Panc1 (cell line): ENCODE measurements around the gene UST. TPM values are rescaled to one million over a fixed set of nuclear protein-coding genes. Genes with fewer than 3 reads are reported as not detected.
"Not testable (repeated sequence)": the region's sequence is repeated elsewhere in the genome, so short reads cannot be mapped to it uniquely, and the experiment has no call there.

Source experiments
- ATAC-seq: fragments of 200-7000 bp; cut with Tn5 transposase; 2 replicates; pipeline ENCODE4 v1.9.1; 2020; ENCODE audit warnings: mild to moderate bottlenecking, moderate library complexity
- BruUV-seq: library from RNA; stranded (reverse); fragments of 400-500 nt; replicated peaks from 2 replicates; lab custom pipeline; 2021; lab: Mats Ljungman, UMichigan
- CTCF ChIA-PET: fragments of 300-600 bp; sonication (Branson Sonifier 250); formaldehyde crosslinking; loops from one replicate; lab custom pipeline; 2022; ENCODE audit warnings: antibody characterized with exemption; lab: Charles Lee
- POLR2A ChIA-PET: fragments of 300-600 bp; sonication (Branson Sonifier 250); formaldehyde crosslinking; loops from one replicate; lab custom pipeline; 2022; ENCODE audit warnings: antibody characterized with exemption; lab: Charles Lee
- DNase-seq: peaks from one replicate; pipeline ENCODE4 v3.0.0-alpha.2; 2010; ENCODE audit warnings: low read depth, low spot score
- H3K27ac ChIP-seq: 2 replicates; pipeline ENCODE4 v1.5.1; 2011; ENCODE audit warnings: mild to moderate bottlenecking, low read length, inconsistent platforms
- H3K27me3 ChIP-seq: fragments of 200-500 bp; sonication (Bioruptor generic); 2 replicates; pipeline ENCODE4 v1.6.0; 2014; ENCODE audit warnings: low read length, inconsistent platforms; ENCODE audit not compliant: control insufficient read depth, insufficient read depth
- H3K36me3 ChIP-seq: fragments of 200-500 bp; sonication (Bioruptor generic); 2 replicates; pipeline ENCODE4 v1.5.1; 2014; ENCODE audit warnings: inconsistent platforms, mild to moderate bottlenecking, low read length, moderate library complexity; ENCODE audit not compliant: control insufficient read depth, insufficient read depth
- H3K4me1 ChIP-seq: 2 replicates; pipeline ENCODE4 v1.5.1; 2011; ENCODE audit warnings: inconsistent platforms, mild to moderate bottlenecking, low read length, moderate library complexity; ENCODE audit not compliant: control insufficient read depth, insufficient read depth
- H3K4me3 ChIP-seq, 2 experiments: 2 replicates each; pipeline ENCODE4 v1.5.1; 2011 to 2012; ENCODE audit warnings: low read depth in 2 of 2, low read length in 2 of 2, mild to moderate bottlenecking in 2 of 2, inconsistent platforms in 1 of 2, moderate library complexity in 1 of 2
- H3K9me3 ChIP-seq: fragments of 200-500 bp; sonication (Bioruptor generic); 2 replicates; pipeline ENCODE4 v1.5.1; 2014; ENCODE audit warnings: low read depth, mild to moderate bottlenecking, inconsistent platforms, low read length, moderate library complexity; ENCODE audit not compliant: control insufficient read depth, insufficient read depth
- POLR2AphosphoS5 ChIP-seq: IDR thresholded peaks from 2 replicates; pipeline ENCODE4 v1.6.1; 2012; ENCODE audit warnings: mild to moderate bottlenecking, low read depth, low read length, moderate library complexity
- SIN3A ChIP-seq: IDR thresholded peaks from 2 replicates; pipeline ENCODE4 v1.6.1; 2012; ENCODE audit warnings: low read depth, mild to moderate bottlenecking, low read length, moderate library complexity, borderline replicate concordance; ENCODE audit not compliant: insufficient read depth
- TCF7L2 ChIP-seq: IDR thresholded peaks from 2 replicates; pipeline ENCODE4 v1.6.1; 2011; ENCODE audit warnings: mild to moderate bottlenecking, low read depth, low read length, inconsistent platforms
- in situ Hi-C: cut with HindIII; loops from 2 replicates; pipeline ENCODE4 v1.10.0; 2016; ENCODE audit warnings: low sequenced_read_pairs, low pct_unique_long_range_greater_than_20kb
- intact Hi-C: fragments of 100-400 bp; cut with micrococcal nuclease; formaldehyde crosslinking; loops from one replicate; pipeline ENCODE4 v1.10.0; 2022; ENCODE audit not compliant: unreplicated experiment
- total RNA-seq: library from RNA; stranded (reverse); gene quantifications from one replicate; pipeline ENCODE4 v1.2.1, GENCODE V29; 2021; ENCODE audit not compliant: unreplicated experiment
- TF ChIP-seq, protein P1 (sequence below), 2 experiments: IDR thresholded peaks; 2 replicates each; pipeline ENCODE4 v1.6.1; 2011 to 2012; ENCODE audit warnings: low read depth in 2 of 2, control low read depth in 1 of 2, low read length in 1 of 2, mild to moderate bottlenecking in 1 of 2, moderate library complexity in 1 of 2; ENCODE audit not compliant: insufficient read depth in 1 of 2
- TF ChIP-seq, protein P2 (sequence below): fragments of 450-650 bp; IDR thresholded peaks from 2 replicates; pipeline ENCODE4 v1.5.1; 2017; ENCODE audit warnings: mild to moderate bottlenecking

Gene UST
- total RNA-seq, 1 experiment from 2014 or later: 0.15 TPM

DNA sequence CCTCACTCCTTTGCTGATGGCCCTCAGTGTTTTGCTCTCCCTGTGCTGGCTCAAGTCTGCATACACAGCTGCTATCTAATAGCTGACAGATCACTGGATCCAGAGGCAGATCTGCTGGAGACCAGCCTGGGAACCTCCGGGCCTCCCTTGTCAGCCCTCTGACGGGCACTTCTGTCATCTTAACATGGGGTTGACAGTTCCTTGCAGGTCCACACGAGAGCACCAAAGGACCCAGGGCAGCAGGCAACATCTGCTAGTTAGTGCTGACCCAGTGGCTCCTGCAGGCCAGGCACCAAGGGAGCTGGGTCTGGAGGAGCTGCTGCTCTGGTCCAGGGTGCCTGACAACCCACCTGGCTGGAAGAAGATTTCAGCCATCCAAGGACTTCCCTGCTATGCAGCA is 208.1 kb downstream of the UST start:
- no peaks in the 10 kb centered on the region for H3K4me1 ChIP-seq
- in situ Hi-C loops: no loop called here
- ChIA-PET POLR2A (no interaction called here), CTCF (no interaction called here)
- no peak overlapping the region for H3K4me3 ChIP-seq
- ATAC-seq (no peak), DNase-seq (no peak)
- BruUV-seq: no TSS peak
- H3K36me3 ChIP-seq: no peaks in the 10 kb centered on the region
- no peak overlapping the region for H3K27ac ChIP-seq
- no peaks in the 10 kb centered on the region for H3K9me3 ChIP-seq
- intact Hi-C loops: no loop called here
- TF ChIP-seq TCF7L2 (no peak), SIN3A (no peak), POLR2AphosphoS5 (no peak)
- TF ChIP-seq, protein P1, sequence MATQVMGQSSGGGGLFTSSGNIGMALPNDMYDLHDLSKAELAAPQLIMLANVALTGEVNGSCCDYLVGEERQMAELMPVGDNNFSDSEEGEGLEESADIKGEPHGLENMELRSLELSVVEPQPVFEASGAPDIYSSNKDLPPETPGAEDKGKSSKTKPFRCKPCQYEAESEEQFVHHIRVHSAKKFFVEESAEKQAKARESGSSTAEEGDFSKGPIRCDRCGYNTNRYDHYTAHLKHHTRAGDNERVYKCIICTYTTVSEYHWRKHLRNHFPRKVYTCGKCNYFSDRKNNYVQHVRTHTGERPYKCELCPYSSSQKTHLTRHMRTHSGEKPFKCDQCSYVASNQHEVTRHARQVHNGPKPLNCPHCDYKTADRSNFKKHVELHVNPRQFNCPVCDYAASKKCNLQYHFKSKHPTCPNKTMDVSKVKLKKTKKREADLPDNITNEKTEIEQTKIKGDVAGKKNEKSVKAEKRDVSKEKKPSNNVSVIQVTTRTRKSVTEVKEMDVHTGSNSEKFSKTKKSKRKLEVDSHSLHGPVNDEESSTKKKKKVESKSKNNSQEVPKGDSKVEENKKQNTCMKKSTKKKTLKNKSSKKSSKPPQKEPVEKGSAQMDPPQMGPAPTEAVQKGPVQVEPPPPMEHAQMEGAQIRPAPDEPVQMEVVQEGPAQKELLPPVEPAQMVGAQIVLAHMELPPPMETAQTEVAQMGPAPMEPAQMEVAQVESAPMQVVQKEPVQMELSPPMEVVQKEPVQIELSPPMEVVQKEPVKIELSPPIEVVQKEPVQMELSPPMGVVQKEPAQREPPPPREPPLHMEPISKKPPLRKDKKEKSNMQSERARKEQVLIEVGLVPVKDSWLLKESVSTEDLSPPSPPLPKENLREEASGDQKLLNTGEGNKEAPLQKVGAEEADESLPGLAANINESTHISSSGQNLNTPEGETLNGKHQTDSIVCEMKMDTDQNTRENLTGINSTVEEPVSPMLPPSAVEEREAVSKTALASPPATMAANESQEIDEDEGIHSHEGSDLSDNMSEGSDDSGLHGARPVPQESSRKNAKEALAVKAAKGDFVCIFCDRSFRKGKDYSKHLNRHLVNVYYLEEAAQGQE (IDR thresholded peaks at IDR 0.05; ENCODE audit: insufficient read depth in 1 of 2, low read depth in 2 of 2, low read length in 1 of 2): no peak
- TF ChIP-seq, protein P2, sequence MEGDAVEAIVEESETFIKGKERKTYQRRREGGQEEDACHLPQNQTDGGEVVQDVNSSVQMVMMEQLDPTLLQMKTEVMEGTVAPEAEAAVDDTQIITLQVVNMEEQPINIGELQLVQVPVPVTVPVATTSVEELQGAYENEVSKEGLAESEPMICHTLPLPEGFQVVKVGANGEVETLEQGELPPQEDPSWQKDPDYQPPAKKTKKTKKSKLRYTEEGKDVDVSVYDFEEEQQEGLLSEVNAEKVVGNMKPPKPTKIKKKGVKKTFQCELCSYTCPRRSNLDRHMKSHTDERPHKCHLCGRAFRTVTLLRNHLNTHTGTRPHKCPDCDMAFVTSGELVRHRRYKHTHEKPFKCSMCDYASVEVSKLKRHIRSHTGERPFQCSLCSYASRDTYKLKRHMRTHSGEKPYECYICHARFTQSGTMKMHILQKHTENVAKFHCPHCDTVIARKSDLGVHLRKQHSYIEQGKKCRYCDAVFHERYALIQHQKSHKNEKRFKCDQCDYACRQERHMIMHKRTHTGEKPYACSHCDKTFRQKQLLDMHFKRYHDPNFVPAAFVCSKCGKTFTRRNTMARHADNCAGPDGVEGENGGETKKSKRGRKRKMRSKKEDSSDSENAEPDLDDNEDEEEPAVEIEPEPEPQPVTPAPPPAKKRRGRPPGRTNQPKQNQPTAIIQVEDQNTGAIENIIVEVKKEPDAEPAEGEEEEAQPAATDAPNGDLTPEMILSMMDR: no peak
- H3K27me3 ChIP-seq: peaks cover 8% of the 10 kb centered on the region

DNA sequence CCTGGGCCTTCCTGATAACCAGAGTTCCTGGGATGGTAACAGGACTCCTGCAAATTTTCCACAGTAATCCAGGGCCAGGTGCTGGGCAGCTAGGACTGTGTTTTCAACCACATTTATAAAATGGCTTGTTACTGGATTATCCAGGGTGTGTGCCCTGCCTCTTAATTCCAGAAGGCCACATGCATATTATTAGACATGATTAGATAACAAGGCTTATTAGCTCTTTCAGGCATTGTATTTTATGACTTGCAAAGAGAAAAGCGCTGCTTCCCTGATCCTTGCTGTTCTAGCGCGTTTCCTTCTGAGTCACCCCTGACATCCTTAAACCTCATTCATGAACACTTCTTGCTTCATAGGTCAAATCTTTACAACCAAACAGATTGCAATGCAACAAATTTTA is 208.6 kb downstream of the UST start:
- no peaks in the 10 kb centered on the region for H3K4me1 ChIP-seq
- ChIA-PET CTCF (no interaction called here), POLR2A (no interaction called here)
- H3K36me3 ChIP-seq: no peaks in the 10 kb centered on the region
- intact Hi-C loops: no loop called here
- BruUV-seq: no TSS peak
- H3K4me3 ChIP-seq: no peak overlapping the region
- peaks cover 8% of the 10 kb centered on the region for H3K27me3 ChIP-seq
- DNase-seq (no peak), ATAC-seq (no peak)
- TF ChIP-seq, protein P2: no peak
- TF ChIP-seq SIN3A (no peak), POLR2AphosphoS5 (no peak), TCF7L2 (no peak)
- TF ChIP-seq, protein P1 (IDR thresholded peaks at IDR 0.05; ENCODE audit: insufficient read depth in 1 of 2, low read depth in 2 of 2, low read length in 1 of 2): no peak
- in situ Hi-C loops: no loop called here
- no peak overlapping the region for H3K27ac ChIP-seq
- H3K9me3 ChIP-seq: no peaks in the 10 kb centered on the region

DNA sequence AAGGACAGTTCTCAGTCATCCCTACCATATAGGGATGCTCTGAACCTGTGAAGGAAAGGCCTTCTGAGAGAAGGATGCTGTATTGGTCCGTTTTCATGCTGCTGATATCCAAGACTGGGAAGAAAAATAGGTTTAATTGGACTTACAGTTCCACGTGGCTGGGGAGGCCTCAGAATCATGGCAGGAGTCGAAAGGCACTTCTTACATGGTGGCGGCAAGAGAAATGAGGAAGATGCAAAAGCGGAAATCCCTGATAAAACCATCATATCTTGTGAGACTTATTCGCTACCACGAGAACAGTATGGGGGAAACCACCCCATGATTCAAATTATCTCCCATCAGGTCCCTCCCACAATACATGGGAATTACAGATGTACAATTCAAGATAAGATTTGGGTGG is 209.3 kb downstream of the UST start:
- H3K36me3 ChIP-seq, ATAC-seq, intact Hi-C loops, in situ Hi-C loops, BruUV-seq, H3K4me1 ChIP-seq, H3K27me3 ChIP-seq, H3K27ac ChIP-seq, CTCF ChIA-PET, POLR2A ChIA-PET, H3K9me3 ChIP-seq, DNase-seq, H3K4me3 ChIP-seq: not testable (repeated sequence)
